Lower leg skin (tissue), 4 donors: Measurements from ENCODE around the gene FHAD1. TPM values are rescaled to one million over a fixed set of nuclear protein-coding genes. Genes with fewer than 3 reads are reported as not detected.

ENCODE experiments used
- DNase-seq, 2 donors: peaks; one replicate each; pipeline ENCODE4 v3.0.0-alpha.2; 2019; ENCODE audit warnings: low spot score in 2 of 2
- H3K4me3 ChIP-seq: fragments of 200-600 bp; sonication (generic); 2 replicates; pipeline ENCODE4 v1.5.1; 2017; ENCODE audit warnings: mild to moderate bottlenecking, low read depth; ENCODE audit not compliant: poor library complexity, severe bottlenecking
- POLR2A ChIP-seq, 2 donors: fragments of 450-650 bp; IDR thresholded peaks; one replicate each; pipeline ENCODE4 v1.6.1; 2016 to 2017; ENCODE audit warnings: antibody characterized with exemption in 2 of 2, mild to moderate bottlenecking in 1 of 2, moderate library complexity in 1 of 2
- WGBS, 2 donors: methylation state at CpG; one replicate each; pipeline ENCODE4 v1.1.5; 2018; 5-methylcytosine and 5-hydroxymethylcytosine counted together
- intact Hi-C: fragments of 100-400 bp; cut with DNase I; formaldehyde crosslinking; loops from one replicate; pipeline ENCODE4 v1.15.0; 2023; ENCODE audit warnings: low total_unique reads
- total RNA-seq, 4 donors: library from RNA; depleted of rRNA; stranded (reverse); fragments of >200 nt; gene quantifications; one replicate each; pipeline ENCODE4 v1.1.0, GENCODE V29; 2016
- TF ChIP-seq, protein P1 (sequence below), 3 donors: fragments of 450-650 bp; IDR thresholded peaks; one replicate each; pipeline ENCODE4 v1.5.1; 2016; ENCODE audit warnings: antibody characterized with exemption in 3 of 3, mild to moderate bottlenecking in 3 of 3, moderate library complexity in 2 of 3

FHAD1 gene
- total RNA-seq, 4 donors from 2014 or later = 0.52 to 2.0 TPM; not detected in 2

DNA sequence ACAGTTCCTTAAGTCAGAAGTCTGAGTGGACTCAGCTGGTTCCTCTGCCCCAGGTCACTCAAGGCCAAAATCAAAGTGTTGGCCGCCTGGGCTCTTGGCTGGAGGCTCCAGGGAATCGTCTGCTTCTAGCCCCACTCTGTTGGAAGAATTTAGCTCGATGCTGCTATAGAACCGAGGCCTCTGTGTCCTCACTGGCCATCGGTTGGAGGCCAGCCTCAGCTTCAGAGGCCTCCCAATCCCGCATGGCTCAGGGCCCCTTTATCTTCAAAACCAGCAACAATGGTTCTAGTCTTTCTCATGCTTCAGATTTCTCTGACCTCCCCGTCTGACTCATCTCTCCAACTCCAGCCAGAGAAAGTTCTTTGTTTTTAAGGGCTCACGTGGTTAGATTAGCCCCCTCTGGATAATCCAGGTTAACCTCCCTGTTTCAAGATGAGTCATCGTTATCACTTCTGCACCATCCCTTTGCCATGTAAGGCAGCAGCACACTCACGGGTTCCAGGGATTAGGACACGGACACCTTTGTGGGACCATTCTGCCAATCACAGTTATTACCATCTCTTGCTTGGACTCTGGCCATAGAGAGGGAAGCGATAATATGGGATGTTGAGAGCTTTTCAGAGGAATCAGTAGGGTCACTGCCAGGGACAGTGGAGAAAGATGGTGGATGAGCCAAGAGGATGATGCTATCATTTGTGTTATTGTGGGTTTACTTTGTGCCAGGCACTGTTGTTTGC lies 13.6 kb downstream of the FHAD1 start:
- intact Hi-C loops = no loop called here
- TF ChIP-seq, protein P1, sequence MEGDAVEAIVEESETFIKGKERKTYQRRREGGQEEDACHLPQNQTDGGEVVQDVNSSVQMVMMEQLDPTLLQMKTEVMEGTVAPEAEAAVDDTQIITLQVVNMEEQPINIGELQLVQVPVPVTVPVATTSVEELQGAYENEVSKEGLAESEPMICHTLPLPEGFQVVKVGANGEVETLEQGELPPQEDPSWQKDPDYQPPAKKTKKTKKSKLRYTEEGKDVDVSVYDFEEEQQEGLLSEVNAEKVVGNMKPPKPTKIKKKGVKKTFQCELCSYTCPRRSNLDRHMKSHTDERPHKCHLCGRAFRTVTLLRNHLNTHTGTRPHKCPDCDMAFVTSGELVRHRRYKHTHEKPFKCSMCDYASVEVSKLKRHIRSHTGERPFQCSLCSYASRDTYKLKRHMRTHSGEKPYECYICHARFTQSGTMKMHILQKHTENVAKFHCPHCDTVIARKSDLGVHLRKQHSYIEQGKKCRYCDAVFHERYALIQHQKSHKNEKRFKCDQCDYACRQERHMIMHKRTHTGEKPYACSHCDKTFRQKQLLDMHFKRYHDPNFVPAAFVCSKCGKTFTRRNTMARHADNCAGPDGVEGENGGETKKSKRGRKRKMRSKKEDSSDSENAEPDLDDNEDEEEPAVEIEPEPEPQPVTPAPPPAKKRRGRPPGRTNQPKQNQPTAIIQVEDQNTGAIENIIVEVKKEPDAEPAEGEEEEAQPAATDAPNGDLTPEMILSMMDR (IDR thresholded peaks at IDR 0.05) = no peak
- TF ChIP-seq POLR2A (IDR thresholded peaks at IDR 0.05) = no peak
- peak in 1 of 2 donors; percentile 29 for DNase-seq
- WGBS, 2 donors = 74 to 82% methylated on average over 12 of the region's 12 CpGs
- H3K4me3 ChIP-seq = no peak overlapping the region

DNA sequence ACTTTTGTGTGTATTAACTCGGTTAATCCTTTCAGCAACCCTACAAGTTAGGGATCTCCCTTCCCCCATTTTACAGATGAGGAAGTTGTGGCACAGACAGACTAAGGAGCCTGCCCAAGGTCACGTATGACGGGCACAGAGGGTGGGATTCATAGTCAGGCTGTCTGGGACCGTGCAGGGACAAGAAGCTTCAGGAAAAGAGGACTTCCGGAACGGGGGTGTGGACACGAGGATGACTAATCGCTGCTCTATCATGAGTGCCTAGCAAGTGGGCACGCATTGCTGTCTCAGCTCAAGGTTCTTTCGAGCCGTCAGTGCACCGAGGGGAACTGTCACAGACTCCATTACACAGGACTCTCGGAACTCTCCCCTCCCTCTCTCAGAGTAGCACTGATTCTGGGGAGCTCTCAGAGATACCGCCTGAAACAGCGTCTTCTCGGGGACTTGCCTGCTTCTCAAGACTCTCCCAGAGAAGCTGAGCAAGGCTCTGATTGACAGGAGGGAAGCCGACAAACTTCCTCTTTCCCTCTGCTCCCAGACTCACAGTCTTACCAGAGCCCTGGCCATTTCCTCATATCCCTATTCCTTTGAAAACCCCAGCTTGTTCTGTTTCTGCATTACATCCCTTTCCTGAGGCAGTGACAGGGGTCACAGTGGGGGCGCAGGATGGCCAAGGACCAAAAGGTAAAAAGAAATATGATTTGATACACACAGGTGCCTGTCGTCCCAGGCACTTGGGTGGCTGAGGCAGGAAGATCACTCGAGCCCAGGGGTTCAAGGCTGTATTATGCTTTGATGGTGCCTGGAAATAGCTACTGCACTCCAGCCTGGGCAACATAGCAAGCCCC lies 14.4 kb downstream of the FHAD1 start:
- DNase-seq = peak; percentile 55 to 89
- 49 to 53% methylated on average over 20 of the region's 20 CpGs for WGBS, 2 donors
- intact Hi-C loops = no loop called here
- no peak overlapping the region for H3K4me3 ChIP-seq
- no peak for TF ChIP-seq POLR2A (IDR thresholded peaks at IDR 0.05)
- TF ChIP-seq, protein P1 (IDR thresholded peaks at IDR 0.05) = no peak

DNA sequence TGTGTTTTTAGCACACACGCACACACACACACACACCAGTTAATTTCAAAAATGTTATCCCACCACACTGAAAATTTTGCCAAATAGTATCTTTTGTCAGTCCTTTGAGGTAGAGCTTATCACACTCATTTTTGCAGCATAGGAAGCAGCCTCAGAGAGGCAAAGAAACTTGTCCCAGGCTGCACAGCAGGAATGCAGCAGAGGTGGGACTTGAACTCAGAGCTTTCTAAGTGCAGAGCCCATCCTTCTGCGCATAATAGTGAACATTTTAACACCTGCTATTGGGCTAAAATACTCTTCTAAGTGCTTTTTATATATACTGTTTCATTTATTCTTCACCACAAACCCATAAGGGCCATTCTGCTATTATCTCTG lies 15.0 kb downstream of the FHAD1 start:
- TF ChIP-seq POLR2A (IDR thresholded peaks at IDR 0.05) = no peak
- TF ChIP-seq, protein P1 (IDR thresholded peaks at IDR 0.05) = no peak
- peak in 1 of 2 donors; percentile 5 for DNase-seq
- WGBS, 2 donors = 94 to 98% methylated on average over 2 of the region's 2 CpGs
- intact Hi-C loops = no loop called here
- no peak overlapping the region for H3K4me3 ChIP-seq

DNA sequence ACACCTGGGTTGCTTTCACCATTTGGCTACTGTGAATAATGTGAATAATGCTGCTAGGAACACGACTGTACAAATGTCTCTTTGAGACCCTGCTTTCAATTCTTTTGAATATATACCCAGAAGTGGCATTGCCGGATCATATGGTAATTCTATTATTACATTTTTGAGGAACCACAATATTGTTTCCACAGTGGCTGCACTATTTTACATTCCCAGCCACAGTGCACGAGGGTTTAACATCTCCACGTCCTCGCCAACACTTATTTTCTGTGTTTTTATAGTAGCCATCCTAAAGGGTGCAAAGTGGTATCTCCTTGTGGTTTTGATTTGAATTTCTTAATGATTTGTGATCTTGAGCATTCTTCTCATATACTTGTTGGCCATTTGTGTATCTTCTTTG lies 15.7 kb downstream of the FHAD1 start:
- H3K4me3 ChIP-seq = no peak overlapping the region
- intact Hi-C loops = no loop called here
- 81 to 88% methylated on average over 5 of the region's 5 CpGs for WGBS, 2 donors
- TF ChIP-seq, protein P1 (IDR thresholded peaks at IDR 0.05) = no peak
- TF ChIP-seq POLR2A (IDR thresholded peaks at IDR 0.05) = no peak
- DNase-seq = no peak

DNA sequence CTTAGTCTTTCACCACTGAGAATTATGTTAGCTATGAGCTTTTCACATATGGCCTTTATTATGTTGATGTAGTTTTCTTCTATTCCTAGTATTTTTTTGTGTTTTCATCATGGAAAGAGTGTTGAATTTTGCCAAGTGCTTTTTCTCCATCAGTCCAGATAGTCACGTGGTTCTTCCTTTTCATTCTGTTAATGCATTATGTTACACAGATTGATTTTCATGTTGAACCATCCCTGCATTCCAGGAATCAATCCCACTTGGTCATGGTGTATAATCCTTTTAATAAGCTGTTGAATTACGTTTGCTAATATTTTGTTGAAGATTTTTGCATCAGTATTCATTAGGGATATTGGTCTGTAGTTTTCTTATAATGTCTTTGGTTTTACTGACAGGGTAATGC lies 17.7 kb downstream of the FHAD1 start:
- TF ChIP-seq, protein P1 (IDR thresholded peaks at IDR 0.05) = no peak
- TF ChIP-seq POLR2A (IDR thresholded peaks at IDR 0.05) = no peak
- 71 to 83% methylated on average over 2 of the region's 2 CpGs for WGBS, 2 donors
- no peak for DNase-seq
- intact Hi-C loops = no loop called here
- no peak overlapping the region for H3K4me3 ChIP-seq
